SU-DHL-6 (cell line): ENCODE results near the gene IDH3G.

Source experiments
- H2AFZ ChIP-seq: fragments of 200-600 bp; sonication (generic); 2 replicates; pipeline ENCODE4 v1.6.1; 2014; ENCODE audit warnings: low read depth, mild to moderate bottlenecking, moderate library complexity, mixed read lengths, antibody characterized with exemption, low read length; ENCODE audit not compliant: severe bottlenecking
- H3F3A ChIP-seq: fragments of 200-600 bp; shearing (Covaris generic); 2 replicates; pipeline ENCODE4 v1.6.0; 2016; ENCODE audit warnings: antibody characterized with exemption, mild to moderate bottlenecking; ENCODE audit not compliant: insufficient read depth
- H3K27ac ChIP-seq: fragments of 200-600 bp; sonication (generic); 2 replicates; pipeline ENCODE4 v1.5.1; 2016; ENCODE audit warnings: low read depth, mild to moderate bottlenecking, low read length, moderate library complexity, mixed read lengths
- H3K27me3 ChIP-seq: fragments of 200-600 bp; sonication (generic), shearing (Covaris generic); 2 replicates; pipeline ENCODE4 v1.6.0; 2014; ENCODE audit warnings: mild to moderate bottlenecking, low read length
- H3K36me3 ChIP-seq: fragments of 200-600 bp; sonication (generic); 2 replicates; pipeline ENCODE4 v1.6.1; 2014; ENCODE audit warnings: mild to moderate bottlenecking, low read length, mixed read lengths
- H3K4me2 ChIP-seq: fragments of 300-600, 200-600 bp; shearing (Covaris generic), sonication (generic); 2 replicates; pipeline ENCODE4 v1.6.0; 2014; ENCODE audit warnings: low read length, low read depth, mild to moderate bottlenecking; ENCODE audit not compliant: poor library complexity, severe bottlenecking
- H3K4me3 ChIP-seq: fragments of 200-600 bp; sonication (generic); 2 replicates; pipeline ENCODE4 v1.5.1; 2014; ENCODE audit warnings: antibody characterized with exemption, low read length, mild to moderate bottlenecking, mixed read lengths; ENCODE audit not compliant: insufficient read depth, poor library complexity, severe bottlenecking
- H3K79me2 ChIP-seq: fragments of 200-600 bp; sonication (generic); 2 replicates; pipeline ENCODE4 v1.6.1; 2014; ENCODE audit warnings: mild to moderate bottlenecking, low read length, moderate library complexity; ENCODE audit not compliant: insufficient read depth
- H3K9ac ChIP-seq: fragments of 200-600 bp; sonication (generic); 2 replicates; pipeline ENCODE4 v1.7.0; 2014; ENCODE audit warnings: mild to moderate bottlenecking, low read length
- H3K9me2 ChIP-seq: fragments of 200-600 bp; sonication (generic); replicated peaks from 2 replicates; pipeline ENCODE4 v1.6.1; 2014; ENCODE audit warnings: low read length; ENCODE audit not compliant: insufficient read depth
- H3K9me3 ChIP-seq: fragments of 200-600 bp; sonication (generic); 2 replicates; pipeline ENCODE4 v1.6.1; 2014; ENCODE audit warnings: low read length, mixed read lengths; ENCODE audit not compliant: insufficient read depth
- H4K20me1 ChIP-seq: fragments of 200-600 bp; sonication (generic); 2 replicates; pipeline ENCODE4 v1.6.1; 2014; ENCODE audit warnings: low read depth, mild to moderate bottlenecking, antibody characterized with exemption, low read length, moderate library complexity, mixed read lengths
- CTCF ChIP-seq: fragments of 200-600 bp; sonication (generic); IDR thresholded peaks from one replicate; pipeline ENCODE4 v1.5.1; 2017; ENCODE audit warnings: antibody characterized with exemption, mild to moderate bottlenecking, low read length, moderate library complexity; ENCODE audit not compliant: insufficient read depth, poor library complexity, severe bottlenecking
- EZH2phosphoT487 ChIP-seq: fragments of 200-600 bp; sonication (generic), shearing (Covaris generic); conservative IDR thresholded peaks from 2 replicates; pipeline ENCODE4 v1.6.1; 2018; ENCODE audit warnings: mild to moderate bottlenecking, antibody characterized with exemption, low read length, moderate library complexity, mixed read lengths

IDH3G gene

GRCh38 chrX:153824348-153824747 is 30.2 kb upstream of the IDH3G start:
- Histone ChIP-seq H3K36me3 (no peaks in the 10 kb centered on the region), H4K20me1 (no peaks in the 10 kb centered on the region), H3K9me2 (no peaks in the 10 kb centered on the region), H3K27ac (no peak overlapping the region), H3K4me2 (no peak overlapping the region), H2AFZ (no peak overlapping the region), H3F3A (no peaks in the 10 kb centered on the region), H3K9me3 (no peaks in the 10 kb centered on the region), H3K9ac (no peak overlapping the region), H3K27me3 (no peaks in the 10 kb centered on the region), H3K79me2 (no peaks in the 10 kb centered on the region), H3K4me3 (no peak overlapping the region)
- TF ChIP-seq EZH2phosphoT487 (no peak), CTCF (no peak)

- no peak overlapping the region for H3K27ac ChIP-seq
- H3K9ac ChIP-seq: no peak overlapping the region
- H3K36me3 ChIP-seq: no peaks in the 10 kb centered on the region
- H4K20me1 ChIP-seq: no peaks in the 10 kb centered on the region
- no peak overlapping the region for H2AFZ ChIP-seq
- H3K9me2 ChIP-seq: no peaks in the 10 kb centered on the region
- no peaks in the 10 kb centered on the region for H3K79me2 ChIP-seq
- no peak overlapping the region for H3K4me3 ChIP-seq
- no peak for TF ChIP-seq EZH2phosphoT487
- TF ChIP-seq CTCF: no peak
- H3K9me3 ChIP-seq: no peaks in the 10 kb centered on the region
- H3K27me3 ChIP-seq: no peaks in the 10 kb centered on the region
- H3K4me2 ChIP-seq: no peak overlapping the region
- H3F3A ChIP-seq: no peaks in the 10 kb centered on the region
Observed at GRCh38 chrX:153821066-153821465, 26.9 kb upstream of the IDH3G start.

- Histone ChIP-seq H3K4me3 (no peak overlapping the region), H3K27ac (no peak overlapping the region), H3K9me3 (no peaks in the 10 kb centered on the region), H3K9me2 (no peaks in the 10 kb centered on the region), H3K27me3 (no peaks in the 10 kb centered on the region), H3K4me2 (no peak overlapping the region), H3F3A (no peaks in the 10 kb centered on the region), H3K79me2 (no peaks in the 10 kb centered on the region), H2AFZ (no peak overlapping the region), H3K9ac (no peak overlapping the region), H3K36me3 (no peaks in the 10 kb centered on the region), H4K20me1 (no peaks in the 10 kb centered on the region)
- no peak for TF ChIP-seq CTCF
- TF ChIP-seq EZH2phosphoT487: no peak
Observed at GRCh38 chrX:153820601-153821000, 26.4 kb upstream of the IDH3G start.
